ENCODE data around the gene INTS1.

The INTS1 gene

DNA sequence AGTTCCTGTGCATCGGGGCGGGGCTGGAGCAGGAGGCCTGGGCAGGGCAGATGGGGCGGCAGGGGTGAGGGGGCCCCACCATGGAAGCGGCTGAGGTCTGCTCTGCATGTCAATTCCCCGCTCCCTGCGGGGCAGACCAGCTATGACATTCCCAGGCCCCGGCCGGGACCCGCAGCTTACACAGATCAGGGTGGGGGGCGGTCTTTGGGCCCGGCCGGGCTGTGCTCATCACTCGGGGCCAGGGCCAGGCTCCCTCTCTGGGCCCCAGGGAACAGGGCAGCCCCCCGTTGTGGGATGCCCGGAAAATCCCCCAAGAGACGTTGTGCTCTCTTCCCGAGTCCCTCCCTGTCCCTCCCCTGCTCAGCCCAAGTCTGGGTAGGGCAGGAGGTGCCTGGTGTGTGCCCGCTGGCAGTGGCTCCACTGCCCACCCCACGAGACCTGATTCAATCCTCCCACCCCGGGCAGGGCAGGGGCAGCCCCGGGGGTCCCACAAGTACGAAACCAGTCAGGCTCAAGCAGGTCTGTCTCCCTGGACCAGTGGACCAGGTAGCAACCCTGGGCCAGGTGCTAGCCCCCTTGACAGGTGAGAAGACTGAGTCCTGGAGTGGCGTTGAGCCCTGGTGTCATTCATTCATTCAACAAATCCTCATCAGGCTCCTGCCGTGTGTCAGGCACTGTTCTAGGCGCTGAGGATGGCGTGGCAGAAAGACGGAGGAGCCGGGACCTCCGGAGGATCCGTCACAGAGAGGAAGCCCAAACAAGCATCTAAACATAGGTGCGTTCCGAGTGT is 73.9 kb downstream of the INTS1 start:
- DNase-seq: no peak

- DNase-seq: no peak
These were observed 75.2 kb downstream of the INTS1 start for GRCh38 chr7:1428941-1429501.

DNA sequence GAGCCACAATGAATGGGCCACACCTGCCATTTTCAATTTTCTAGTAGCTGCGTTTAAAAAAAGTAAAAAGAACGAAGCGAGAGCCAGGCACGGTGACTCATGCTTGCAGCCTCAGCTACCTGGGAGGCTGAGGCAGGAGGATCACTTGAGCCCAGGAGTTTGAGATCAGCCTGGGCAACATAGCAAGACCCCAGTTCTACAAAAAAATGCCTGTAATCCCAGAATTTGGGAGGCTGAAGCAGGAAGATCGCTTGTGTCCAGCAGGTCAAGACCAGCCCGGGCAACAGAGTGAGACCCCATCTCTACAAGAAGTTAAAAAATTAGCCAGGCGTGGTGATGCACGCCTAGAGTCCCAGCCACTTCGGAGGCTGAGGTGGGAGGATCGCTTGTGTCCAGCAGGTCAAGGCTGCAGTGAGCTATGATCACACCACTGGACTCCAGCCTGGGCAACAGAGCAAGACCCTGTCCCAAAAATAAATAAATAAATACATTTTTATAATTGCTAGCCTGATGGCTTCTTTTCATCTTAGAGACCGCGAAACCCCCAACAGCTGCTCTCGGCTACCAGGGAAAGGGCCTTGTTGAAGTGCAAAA is 77.0 kb downstream of the INTS1 start:
- no peak for DNase-seq

- DNase-seq: no peak
These were observed 77.7 kb downstream of the INTS1 start for GRCh38 chr7:1426474-1426873.

- no peak for DNase-seq
These were observed 78.7 kb downstream of the INTS1 start for GRCh38 chr7:1425292-1426136.

DNA sequence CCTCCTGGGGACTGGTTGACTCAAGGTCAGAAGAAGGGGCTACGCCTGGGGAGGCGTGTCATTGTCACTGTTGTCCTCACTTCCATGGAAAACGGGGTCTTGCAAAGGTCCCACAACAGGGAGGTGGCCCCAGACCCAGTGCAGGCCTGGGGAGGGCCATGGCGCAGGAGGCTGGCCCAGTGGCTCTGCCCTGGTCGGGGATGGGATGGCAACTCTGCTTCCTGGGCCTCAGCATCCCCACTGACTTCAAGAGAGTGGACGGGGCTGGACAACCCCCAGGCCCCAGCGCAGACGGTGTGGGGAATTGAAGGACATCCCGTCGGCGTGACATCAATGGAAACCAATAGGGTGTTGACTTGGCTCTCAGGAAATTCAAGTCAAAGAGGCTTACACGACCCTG is 80.1 kb downstream of the INTS1 start:
- no peak for DNase-seq

DNA sequence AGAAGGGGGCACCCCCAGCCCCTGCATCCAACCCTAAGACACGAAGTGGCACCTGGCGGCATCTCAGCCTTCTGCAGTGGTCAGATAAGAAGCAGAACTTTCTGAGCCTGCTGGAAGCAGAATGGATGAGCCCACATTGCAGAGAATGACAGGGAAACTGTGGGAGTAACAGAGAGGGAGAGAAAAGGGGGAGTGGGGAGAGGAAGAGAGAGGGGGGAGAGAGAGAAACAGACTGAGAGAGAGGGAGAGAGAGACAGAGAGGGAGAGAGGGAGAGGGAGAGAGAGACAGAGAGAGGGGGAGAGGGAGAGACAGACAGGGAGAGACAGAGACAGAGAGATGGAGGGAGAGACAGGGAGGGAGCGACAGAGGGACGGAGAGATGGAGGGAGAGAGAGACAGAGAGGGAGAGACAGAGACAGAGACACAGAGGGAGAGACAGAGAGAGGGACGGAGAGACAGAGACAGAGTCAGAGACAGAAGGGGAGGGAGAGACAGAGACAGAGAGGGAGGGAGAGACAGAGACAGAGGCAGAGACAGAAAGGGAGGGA is 80.9 kb downstream of the INTS1 start:
- no peak for DNase-seq

- peak; percentile 84 for DNase-seq
These were observed 81.5 kb downstream of the INTS1 start for GRCh38 chr7:1422512-1423263.

DNA sequence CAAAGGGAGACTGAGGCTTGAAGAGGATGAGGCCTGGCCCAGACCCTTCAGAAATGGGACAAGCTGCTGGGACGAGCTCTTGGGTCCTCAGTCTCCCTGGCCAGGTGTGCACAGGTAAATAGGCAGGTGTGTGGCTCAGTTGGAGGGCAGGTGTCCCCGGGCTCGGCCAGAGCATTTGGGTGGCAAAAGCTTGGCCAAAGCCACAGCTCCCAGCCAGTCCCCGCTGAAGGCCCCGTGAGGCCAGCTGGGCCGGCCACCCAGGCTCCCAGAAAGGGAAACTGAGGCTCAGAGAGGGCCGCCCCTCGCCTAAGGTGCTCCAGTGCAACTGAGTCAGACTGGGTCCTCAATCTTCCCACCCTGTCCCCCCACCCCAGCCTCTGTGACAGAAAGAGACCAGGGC is 82.2 kb downstream of the INTS1 start:
- no peak for DNase-seq

DNA sequence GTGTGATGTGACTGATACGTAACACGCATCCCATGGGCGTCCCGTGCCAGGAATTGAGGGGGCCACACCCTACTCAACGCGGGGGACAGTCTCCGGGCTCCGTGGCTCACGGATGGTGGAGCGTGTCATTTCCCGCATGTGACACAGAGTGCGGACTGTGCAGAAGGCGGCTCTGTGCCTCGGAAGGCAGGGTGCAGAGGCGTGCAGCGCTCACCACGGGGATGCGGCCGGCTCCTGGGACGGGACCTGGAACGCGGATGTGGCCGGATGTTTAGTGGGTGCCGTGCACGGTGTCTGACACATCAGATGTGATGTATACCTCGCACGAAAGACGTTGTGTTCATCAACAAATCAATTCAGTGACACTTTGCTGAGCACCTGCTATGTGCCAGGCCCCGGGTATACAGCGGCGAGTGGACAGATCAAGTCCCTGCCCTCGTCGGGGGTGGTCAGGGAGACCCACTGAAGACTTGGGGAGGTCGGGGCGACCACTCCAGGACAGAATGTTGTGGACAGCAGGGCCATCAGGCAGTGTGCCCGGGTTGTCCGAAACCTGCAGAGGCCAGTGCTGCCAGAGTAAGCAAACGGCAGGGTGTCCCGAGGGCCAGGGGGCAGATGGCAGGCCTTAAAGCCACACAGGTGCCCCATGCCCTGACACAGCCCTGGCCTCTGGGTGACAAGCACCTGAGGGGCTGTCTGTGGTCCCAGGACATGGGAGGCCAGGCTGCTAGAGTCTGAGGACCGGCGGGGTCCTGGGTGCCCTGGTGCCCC is 83.0 kb downstream of the INTS1 start:
- no peak for DNase-seq
